T-helper 2 cell treated with Interferon-gamma antibody and Interleukin-4, amounts not matched to agents 100 ng/mL and 5 ng/mL, for 36 hours (primary cell): ENCODE results near the gene ZNF880. TPM values are rescaled to one million over a fixed set of nuclear protein-coding genes. Genes with fewer than 3 reads are reported as not detected.
"Not testable (repeated sequence)": the region's sequence is repeated elsewhere in the genome, so short reads cannot be mapped to it uniquely, and the experiment has no call there.

ENCODE experiments used
- intact Hi-C: fragments of 100-400 bp; cut with micrococcal nuclease; formaldehyde crosslinking; loops from one replicate; pipeline ENCODE4 v1.15.1; 2023
- total RNA-seq: library from RNA; stranded (reverse); gene quantifications from 2 replicates; pipeline ENCODE4 v1.2.3, GENCODE V29; 2022

Gene ZNF880
- total RNA-seq = 7.7 and 10.7 TPM in 2 replicates

DNA sequence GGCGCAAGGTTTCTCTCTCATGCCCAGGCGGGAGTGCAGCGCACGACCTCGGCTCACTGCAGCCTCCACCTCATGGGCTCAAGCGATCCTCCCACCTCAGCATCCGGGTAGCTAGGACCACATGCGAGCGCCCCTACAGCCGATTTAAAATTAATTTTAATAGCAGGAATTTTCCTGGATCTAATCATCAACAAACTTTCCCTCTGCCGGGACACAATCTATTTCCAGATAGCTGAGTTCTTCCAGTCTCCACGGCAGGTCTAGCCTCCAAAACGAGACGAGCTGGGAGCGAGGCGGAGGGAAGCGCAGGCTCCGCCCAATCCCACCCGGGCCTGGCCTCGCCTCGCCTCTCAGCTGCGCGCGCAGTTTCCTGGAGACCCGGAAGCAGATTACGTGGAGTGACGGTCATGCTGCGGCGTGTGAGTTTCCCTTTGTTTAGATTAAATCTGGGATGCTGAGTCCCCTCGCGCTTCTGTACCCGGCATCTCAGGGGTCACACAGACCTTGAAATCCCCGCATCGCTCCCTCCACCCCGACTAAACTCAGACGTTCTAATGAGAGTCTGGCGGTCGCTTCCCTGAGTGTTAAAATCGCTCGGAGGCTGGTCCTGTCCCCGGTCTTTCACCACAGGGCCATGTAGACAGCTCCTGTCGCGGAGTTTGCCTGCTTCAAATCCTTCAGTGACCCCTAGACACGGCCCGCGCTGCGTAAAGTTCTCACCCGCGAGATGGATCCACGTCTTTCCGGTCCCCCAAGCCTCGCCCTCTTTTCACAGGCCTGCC lies at the start of gene ZNF880:
Gene ZNF880 (plus strand): TSS at position 365 of the 782 bp plus-strand sequence. CDS start 43 bp downstream, at position 408.
- intact Hi-C loops = loop anchor here (2.0 kb wide), 2 partner anchors 27 to 33 kb away; partner anchors contain the start of genes ZNF528 and ZNF610

DNA sequence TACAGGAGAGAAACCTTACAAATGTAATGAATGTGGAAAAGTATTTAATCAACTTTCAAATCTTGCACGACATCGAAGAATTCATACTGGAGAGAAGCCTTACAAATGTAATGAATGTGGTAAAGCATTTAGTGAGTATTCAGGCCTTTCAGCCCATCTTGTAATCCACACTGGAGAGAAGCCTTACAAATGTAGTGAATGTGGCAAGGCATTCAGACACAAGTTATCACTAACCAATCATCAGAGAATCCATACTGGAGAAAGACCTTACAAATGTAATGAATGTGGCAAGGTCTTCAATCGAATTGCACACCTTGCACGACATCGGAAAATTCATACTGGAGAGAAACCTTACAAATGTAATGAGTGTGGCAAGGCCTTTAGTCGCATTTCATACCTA lies 47.3 kb upstream of the ZNF880 start:
- intact Hi-C loops = no loop called here

DNA sequence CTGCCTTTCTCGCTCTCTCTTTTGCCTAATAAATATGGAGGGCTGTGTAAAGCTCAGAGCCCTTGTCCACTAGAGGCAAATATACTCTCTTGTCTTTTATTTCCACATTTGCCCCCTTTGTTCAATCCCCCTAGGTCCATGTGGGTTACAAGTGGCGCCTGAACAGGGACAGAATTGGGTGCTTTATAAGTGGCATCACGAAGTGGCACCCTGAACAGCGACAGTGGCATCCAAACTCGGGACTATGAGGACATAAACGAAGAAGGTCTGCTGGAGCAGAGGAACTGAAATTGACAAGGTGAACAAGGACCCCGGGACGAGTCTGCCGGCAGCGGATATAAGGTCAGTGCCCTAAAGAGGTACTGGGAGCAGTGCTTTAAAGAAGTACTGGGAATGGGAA lies 38.0 kb upstream of the ZNF880 start:
- intact Hi-C loops = no loop called here

DNA sequence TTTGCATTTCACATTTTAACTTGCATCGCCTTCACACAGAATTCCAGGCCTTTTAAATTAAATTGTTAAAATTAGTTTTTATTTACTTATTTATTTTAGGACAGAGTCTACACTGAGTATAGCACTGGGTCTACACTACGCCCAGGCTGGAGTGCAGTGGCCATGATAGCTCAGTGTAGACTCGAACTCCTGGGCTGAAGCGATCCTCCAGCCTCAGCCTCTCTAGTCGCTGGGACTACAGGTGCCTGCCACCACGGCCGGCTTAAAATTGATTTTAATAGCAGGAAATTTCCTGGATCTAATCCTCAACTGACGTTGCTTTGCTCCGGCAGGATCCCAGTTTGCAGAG lies 34.0 kb upstream of the ZNF880 start:
- intact Hi-C loops = loop anchor here (1.0 to 2.0 kb wide), 3 partner anchors 33 to 66 kb away; partner anchors contain the start of genes ZNF480, ZNF766 and ZNF880

DNA sequence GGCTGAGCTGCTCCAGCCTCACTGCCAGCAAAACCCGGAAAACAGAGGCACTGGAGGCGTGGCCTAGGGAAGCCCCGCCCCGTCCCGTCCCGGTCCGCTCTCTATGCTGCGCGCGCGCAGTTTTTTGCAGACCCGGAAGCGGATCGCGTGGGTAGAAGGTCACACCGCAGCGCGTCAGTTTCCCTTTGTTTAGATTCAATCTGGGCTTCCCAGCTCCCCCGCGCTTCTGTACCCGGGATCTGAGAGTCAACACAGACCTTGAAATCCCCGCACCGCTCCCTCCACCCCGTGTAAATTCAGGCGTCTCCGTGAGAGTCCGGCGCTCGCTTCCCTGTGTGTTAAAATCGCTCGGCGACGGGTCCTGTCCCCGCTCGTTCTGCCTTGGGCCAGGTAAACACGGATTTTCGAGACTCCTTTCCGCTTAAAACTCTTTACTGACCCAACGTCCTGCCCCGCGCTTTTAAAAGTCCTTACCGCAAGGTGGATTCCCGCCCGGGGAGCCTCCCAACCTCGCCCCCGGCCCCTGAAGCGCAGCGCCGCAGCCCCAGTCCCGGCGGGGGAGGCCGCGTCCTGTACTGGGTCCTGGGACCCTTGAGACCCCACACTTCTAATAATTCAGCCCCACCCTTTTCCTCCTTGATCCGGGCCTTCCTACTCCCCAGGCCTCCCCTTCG lies 33.5 kb upstream of the ZNF880 start, which contains the start of gene ZNF610:
Gene ZNF610 (plus strand): TSS at position 127 of the 674 bp plus-strand sequence. CDS start 12,930 bp downstream, outside the sequence.
- intact Hi-C loops = loop anchor here (1.0 to 2.0 kb wide), 3 partner anchors 33 to 67 kb away; partner anchors contain the start of genes ZNF480, ZNF766 and ZNF880

DNA sequence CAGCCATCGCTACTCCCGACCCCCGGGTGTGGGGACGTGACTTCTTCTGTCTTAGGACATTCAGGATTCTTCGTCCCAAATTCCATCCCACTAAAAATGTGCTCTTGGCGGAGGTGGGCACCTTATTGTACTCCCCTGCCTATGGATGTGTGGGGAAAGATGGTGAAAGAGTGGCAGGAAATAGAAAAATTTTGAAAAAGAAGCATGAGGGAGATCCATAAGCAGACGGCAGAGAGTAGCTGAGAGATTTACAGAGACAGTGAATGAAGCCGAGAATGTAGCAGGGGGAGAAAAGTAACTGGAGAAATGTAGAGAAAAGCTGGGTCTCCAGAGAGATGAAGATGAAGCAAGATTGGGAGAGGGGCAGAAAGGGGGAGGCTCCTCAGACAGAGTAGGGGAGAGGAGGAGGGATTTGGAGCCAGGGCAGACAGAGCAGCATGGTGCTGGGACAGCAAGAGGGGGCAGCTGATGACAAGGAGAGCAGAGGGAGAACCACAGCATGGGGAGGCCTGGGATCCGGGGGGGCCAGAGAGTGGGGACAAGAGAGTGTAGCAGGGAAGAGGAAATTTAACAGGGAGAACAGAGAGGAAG lies 32.8 kb upstream of the ZNF880 start:
- intact Hi-C loops = loop anchor here (1.0 to 2.0 kb wide), 3 partner anchors 32 to 68 kb away; partner anchors contain the start of genes ZNF480, ZNF766 and ZNF880

DNA sequence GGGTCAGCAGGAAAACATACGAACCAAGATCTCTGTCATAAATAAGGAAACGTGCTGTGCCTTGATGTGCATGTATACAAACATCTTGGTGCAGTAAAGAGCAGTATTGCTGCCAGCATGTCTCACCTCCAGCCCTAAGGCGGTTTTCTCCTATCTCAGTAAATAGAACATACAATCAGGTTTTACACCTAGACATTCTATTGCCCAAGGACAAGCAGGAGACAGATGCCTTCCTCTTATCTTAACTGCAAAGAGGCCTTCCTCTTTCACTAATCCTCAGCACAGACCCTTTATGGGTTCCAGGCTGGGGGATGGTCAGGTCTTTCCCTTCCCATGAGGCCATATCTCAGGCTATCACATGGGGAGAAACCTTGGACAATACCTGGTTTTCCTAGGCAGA lies 30.7 kb upstream of the ZNF880 start:
- intact Hi-C loops = not testable (repeated sequence)

DNA sequence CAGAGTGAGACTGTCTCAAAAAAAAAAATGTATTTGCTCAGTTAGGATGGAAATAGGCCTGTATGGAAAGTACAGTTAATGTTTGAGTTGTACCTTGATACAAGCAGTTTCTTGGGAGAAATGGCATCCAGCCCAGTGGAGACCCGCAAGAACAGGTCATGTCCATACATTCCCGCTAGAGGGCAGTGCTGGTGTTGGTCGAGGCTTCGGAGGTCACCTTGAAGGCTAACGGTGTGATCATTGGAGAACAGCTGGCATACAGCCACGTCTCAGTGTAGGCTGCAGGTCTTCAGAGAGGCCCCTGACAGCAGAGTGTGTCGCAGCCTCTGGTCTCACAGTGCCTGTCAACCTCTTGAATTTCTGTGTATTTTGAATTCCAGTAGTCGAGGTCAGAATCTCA lies 26.2 kb upstream of the ZNF880 start:
- intact Hi-C loops = no loop called here

DNA sequence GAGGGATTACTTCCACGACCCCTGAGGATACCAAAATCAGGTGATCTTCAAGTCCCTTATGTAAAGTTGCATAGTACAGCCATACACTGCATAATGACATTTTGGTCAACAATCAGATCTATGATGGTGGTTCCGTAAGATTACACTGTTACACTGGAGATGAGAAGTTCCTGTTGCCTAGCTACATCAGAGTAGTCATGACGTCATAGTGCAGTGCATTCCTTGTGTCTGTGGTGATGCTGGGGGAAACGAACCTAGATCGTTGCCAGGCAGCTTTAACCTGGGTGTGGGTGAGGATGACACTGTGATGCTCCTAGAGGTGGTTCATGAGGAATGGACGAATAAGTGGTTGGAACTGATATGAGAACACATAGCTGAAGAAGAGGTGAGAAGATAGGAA lies 24.6 kb upstream of the ZNF880 start:
- intact Hi-C loops = no loop called here

DNA sequence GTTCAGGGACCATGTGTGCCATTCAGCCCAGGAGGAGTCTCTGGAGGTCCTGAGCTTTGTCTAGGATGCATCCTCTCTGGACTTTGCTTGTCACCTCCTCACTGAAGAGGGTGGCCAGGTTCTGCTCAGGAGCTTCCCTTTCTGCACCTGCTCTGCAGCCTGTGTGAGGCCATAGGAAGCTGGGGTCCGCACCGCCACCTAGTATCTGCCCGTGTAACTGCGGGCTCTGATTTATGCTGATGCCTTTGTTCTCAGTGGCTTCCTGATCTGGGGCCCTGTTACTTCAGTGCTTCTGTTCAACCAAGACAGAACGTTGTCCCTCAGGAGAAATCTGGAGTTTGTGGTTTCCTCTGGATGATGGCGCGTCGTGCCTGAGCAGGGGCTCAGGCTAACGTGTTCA lies 18.2 kb upstream of the ZNF880 start:
- intact Hi-C loops = no loop called here

DNA sequence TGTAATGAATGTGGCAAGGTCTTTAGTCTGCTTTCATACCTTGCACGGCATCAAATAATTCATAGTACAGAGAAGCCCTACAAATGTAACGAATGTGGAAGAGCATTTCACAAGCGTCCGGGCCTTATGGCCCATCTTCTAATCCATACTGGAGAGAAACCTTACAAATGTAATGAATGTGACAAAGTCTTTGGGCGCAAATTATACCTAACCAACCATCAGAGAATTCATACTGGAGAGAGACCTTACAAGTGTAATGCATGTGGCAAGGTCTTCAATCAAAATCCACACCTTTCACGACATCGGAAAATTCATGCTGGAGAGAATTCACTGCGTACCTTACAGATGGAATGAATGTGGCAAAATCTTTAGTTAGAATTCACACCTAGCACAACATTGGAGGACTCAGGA lies 3.3 kb upstream of the ZNF880 start:
- intact Hi-C loops = no loop called here

DNA sequence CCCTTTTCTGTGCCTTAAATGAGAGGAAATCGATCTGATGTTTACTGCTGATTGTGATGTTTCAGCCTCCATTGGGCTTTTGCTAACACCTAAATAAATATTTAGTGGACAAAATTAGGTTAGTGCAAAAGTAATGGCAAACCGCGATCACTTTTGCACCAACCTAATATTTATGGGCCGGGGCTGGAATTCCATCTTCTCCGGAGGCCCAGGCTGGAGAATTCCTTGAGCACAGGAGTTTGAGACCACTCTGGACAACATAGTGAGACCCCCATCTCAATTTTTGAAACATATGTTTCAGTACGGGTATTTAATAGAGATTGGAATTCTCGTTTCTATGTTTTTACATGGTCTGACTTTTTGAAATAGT lies 603 bp downstream of the ZNF880 start:
- intact Hi-C loops = loop anchor here (2.0 kb wide), 1 partner anchor 26 kb away; the partner anchor contains the start of gene ZNF528

DNA sequence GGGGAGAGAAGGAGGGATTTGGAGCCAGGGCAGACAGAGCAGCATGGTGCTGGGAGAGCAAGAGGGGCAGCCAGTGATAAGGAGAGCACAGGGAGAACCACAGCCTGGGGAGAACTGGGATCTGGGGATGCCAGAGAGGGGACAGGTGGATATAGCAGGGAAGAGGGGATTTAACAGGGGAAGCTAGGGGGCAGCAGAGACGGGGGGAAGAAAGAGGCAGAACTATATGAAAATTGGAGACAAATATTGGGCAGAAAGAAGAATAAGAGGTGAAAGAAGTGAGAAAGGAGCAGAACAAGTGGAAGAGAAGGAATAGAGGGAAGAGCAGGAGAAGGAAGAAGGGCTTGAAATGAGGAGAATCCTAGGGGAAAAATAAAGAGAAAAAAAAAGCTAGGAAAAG lies 21.4 kb downstream of the ZNF880 start:
- intact Hi-C loops = no loop called here

DNA sequence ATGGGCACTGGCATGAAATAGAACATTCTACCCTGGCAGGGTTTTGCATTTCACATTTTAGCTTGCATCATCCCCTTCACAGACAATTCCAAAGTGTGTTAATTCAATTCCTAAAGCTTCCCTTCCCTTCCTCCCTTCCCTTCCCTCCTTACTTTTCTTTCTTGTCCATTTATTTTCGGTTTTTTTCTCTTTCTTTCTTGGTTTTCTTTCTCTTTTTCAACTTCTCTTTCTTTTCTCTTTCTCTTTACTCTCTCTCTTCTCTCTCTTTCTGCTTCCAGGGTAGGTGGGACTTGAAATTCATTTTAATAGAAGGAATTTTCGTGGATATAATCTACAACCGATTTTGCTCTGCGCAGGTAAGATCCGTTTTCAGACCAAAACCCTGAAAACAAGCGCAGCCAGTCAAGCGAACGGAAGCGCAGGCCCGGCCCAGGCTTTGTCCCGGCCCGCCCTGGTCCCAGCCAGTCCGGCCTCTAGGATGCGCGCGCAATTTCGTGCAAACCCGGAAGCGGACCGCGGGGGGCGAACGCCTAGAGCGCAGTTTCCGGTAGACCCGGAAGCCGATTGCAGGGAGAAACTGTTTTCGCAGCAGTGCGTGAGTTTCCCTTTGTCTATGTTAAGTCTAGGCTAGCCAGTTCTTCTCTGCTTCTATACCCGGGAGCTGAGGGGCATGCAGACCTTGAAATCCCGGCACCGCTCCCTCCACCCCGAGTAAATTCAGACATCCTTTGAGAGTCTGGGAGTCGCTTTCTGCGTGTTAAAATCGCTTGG lies 27.8 kb downstream of the ZNF880 start, which contains the start of gene ZNF528:
Gene ZNF528 (plus strand): TSS at position 540 of the 771 bp plus-strand sequence. CDS start 4,165 bp downstream, outside the sequence.
- intact Hi-C loops = loop anchor here (1.0 to 2.0 kb wide), 2 partner anchors 27 to 130 kb away; partner anchors contain the start of gene ZNF808

DNA sequence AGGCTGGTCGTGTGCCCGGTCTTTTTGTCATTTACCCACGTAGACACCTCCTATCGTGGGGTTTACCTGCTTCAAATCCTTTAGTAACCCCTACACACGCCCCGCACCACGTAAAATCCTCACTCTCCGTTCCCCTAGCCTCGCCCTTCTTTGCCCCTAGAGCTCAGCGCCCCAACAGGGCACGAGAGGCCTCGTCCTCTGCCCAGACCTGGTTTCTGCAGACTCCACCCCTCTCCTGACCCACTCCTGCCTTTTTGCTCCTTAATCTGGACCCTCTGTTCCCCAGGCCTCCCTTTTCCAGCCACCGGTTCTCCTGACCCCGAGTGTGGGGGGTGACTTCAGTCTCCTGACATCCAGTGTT lies 28.3 kb downstream of the ZNF880 start:
- intact Hi-C loops = no loop called here

DNA sequence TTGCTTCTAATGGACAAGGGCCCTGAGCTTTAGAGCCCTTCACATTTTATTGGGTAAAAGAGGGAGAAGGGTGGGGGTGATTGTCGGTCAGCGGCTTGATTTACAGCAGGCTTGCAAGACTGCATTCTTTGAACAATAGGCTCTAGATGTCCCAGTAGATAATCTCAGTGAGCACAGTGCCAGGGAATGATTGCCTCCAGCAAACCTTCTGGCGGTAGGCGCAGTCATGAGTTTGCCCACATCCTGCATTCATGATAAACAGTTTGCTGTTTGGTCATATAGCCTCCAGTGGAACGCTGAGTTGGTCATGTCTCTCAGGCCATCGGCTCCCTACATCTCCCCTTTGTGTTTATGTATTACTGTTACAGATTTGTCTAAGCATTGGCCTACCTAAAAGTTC lies 40.6 kb downstream of the ZNF880 start:
- intact Hi-C loops = no loop called here

DNA sequence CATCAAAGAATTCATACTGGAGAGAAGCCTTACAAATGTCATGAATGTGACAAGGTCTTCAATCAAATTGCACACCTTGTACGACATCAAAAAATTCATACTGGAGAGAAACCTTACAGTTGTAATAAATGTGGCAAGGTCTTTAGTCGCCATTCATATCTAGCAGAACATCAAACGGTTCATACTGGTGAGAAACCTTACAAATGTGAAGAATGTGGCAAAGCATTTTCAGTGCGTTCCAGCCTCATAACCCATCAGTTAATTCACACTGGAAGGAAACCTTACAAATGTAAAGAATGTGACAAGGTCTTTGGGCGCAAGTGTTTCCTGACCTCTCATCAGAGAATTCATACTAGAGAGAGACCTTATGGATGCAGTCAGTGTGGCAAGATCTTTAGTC lies 46.0 kb downstream of the ZNF880 start:
- intact Hi-C loops = no loop called here

DNA sequence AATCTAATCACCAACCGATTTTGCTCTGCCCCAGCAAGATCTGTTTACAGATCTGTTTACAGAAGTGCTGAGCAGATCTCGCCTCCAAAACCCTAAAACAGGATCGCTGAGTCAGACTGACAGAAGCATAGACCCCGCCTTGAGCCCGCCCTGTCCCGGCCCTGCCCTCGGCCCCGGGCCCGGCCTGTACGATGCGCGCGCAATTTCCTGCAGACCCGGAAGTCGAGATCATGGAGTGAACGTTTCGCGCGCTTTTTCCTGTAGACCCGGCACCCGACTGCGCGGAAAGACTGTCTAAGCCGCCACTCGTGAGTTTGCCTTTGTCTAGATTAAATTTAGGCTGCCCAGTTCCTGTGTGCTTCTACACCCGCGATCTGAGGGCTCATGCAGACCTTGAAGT lies 59.2 kb downstream of the ZNF880 start, which contains the start of gene ZNF534:
Gene ZNF534 (plus strand): TSS at position 212 of the 400 bp plus-strand sequence. CDS start 2,327 bp downstream, outside the sequence.
- intact Hi-C loops = no loop called here
